ENCODE measurements around the gene MSANTD2.

DNA sequence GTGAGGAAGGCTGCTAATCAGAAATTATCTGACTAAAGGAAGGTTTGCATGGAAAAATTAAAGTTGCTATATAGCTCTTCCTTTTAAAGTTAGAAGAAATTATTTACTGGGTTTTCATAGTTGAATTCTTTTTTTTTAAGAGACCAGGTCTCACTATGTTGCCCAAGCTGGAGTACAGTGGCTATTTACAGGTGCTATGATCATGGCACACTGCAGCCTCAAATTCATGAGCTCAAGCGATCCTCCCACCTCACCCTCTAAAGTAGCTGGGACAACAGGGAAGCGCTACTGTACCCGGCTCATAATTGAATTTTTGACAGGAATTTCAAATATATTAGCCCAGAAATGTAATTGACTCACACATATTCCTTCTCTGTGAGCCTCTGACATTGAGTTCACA lies 3.9 kb downstream of the MSANTD2 start:
- TF ChIP-seq, protein P1, sequence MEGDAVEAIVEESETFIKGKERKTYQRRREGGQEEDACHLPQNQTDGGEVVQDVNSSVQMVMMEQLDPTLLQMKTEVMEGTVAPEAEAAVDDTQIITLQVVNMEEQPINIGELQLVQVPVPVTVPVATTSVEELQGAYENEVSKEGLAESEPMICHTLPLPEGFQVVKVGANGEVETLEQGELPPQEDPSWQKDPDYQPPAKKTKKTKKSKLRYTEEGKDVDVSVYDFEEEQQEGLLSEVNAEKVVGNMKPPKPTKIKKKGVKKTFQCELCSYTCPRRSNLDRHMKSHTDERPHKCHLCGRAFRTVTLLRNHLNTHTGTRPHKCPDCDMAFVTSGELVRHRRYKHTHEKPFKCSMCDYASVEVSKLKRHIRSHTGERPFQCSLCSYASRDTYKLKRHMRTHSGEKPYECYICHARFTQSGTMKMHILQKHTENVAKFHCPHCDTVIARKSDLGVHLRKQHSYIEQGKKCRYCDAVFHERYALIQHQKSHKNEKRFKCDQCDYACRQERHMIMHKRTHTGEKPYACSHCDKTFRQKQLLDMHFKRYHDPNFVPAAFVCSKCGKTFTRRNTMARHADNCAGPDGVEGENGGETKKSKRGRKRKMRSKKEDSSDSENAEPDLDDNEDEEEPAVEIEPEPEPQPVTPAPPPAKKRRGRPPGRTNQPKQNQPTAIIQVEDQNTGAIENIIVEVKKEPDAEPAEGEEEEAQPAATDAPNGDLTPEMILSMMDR (IDR thresholded peaks at IDR 0.05), result no peak
- TF ChIP-seq POLR2A (IDR thresholded peaks at IDR 0.05), result no peak

Measured in esophagus squamous epithelium (tissue), 4 donors.